IPS DF 19.7 (cell line): Measurements from ENCODE around the gene OR2W1.

Experiments used
- DNase-seq: peaks from one replicate; pipeline ENCODE4 v3.0.0-alpha.2; 2013; ENCODE audit warnings: low read depth, low spot score

Gene OR2W1

DNA sequence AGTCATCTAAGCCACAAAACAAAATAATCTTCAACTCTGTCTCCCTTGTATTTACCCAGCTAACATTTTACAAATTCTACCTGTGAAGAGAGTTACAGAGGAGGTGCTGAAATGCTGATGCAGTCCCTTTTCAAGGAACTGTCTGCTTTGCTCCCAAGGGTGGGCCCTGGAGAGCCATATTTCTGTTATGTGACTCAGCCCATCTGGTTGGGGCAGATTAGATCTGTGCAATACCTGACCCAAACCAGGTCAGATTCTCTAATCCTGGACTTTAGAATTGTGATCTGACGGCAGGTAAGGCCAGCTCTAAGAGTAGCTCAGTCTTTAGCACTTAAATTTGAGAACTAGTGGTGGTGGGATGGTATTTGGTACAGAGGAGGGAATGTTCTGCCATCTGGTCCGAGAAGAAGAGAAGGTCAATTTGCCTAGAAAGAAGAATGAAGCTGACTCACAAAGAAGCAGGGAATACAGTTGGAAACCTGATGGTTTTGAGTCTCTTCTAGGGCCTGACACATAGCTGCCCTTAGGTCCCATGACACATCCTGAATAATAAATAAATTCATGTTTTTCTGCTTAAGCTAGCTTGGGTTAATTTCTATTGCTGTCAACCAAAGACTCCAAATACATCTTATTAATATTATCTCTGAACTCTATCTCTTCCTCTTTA lies 48.0 kb downstream of the OR2W1 start:
- DNase-seq = no peak

DNA sequence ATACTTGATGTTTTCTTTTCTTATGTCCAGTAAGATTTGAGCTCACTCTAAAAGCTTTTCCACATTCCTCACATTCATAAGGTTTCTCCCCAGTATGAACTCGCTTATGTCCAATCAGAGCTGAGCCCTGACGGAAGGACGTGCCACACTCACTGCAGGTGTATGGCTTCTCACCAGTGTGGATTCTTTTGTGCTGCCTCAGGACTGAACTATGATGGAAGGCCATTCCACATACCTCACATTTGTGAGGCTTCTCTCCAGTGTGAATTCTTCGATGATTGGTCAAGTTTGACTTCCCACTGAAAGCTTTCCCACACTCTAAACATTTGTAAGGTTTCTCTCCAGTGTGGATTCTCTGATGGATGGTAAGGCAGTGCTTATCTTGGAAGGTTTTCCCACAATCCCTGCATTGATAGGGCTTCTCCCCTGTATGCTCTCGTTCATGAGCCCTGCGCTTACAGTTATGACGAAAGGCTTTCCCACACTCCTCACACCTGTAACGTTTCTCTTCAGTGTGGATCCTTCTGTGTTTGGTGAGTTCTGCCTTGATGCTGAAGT lies 49.8 kb downstream of the OR2W1 start:
- no peak for DNase-seq
